Measurements from ENCODE around the gene SCAPER.

Gene SCAPER

GRCh38 chr15:76338486-76339304 is 566.4 kb downstream of the SCAPER start:
- no peak for DNase-seq (ENCODE audit: low read depth in 2 of 2)

DNA sequence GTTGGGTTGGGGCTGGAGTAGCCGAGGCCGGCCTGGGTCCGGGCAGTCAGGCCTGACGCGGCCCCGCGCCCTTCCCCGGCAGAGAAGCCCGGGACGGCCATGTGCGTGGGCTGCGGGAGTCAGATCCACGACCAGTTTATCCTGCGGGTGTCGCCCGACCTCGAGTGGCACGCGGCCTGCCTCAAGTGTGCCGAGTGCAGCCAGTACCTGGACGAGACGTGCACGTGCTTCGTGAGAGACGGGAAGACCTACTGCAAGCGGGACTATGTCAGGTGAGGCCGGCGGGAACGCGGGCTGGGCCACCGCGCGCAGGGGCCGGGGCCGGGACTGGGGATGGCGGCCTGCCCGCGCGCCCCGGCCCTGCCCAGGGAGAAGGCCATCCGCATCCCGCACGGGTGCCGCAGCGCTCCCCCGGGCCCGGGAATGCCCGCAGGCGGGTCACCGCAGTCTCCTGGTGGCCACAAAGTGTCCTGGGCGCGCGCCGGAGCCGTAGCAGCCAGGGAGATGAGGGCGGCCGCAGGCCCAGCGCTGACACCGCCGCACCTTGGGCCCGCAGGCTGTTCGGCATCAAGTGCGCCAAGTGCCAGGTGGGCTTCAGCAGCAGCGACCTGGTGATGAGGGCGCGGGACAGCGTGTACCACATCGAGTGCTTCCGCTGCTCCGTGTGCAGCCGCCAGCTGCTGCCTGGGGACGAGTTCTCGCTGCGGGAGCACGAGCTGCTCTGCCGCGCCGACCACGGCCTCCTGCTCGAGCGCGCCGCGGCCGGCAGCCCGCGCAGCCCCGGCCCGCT is 567.2 kb downstream of the SCAPER start:
- peak in 1 of 2 donors; percentile 19 for DNase-seq (ENCODE audit: low read depth in 2 of 2)

- peak in 1 of 2 donors; percentile 6 for DNase-seq (ENCODE audit: low read depth in 2 of 2)
These were observed 568.0 kb downstream of the SCAPER start for GRCh38 chr15:76337059-76337695.

DNA sequence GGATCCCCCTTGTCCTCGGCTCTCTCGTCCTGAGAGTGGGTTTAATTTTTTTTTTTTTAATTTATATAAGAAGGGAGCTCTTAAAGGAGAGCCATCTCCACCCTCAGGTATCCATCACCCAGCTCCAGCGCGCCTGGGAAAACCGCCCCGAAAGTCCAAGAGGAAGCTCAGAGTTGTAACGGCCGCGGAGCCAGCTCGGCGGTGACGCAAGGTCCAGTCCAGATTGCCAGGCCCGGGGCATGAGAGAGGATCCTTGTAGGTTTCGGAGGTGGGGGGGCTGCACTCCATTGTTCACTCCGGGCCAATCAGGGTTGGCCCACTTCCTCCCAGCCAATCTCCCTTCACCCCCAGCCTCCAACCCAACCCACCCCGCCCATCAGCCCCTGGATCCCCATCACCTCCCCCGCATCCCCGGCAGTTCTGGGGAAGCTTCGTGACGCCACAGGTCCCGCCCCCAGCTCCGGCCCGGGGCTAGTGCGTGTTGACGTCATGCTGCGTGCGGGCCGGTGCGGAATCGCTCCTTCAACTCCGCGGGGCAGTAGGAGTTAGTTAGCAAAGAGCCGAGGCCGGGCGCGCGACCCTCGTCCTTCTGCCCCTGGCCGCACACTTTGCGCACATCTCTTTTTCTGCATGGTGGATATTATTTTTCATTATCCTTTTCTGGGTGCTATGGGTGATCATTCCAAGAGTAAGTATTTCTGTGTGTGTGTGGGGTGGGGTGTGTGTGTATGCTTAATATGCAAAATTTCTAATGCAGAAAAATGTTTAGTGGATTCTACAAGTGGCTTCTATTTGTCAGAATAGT is 568.7 kb downstream of the SCAPER start, which contains the start of gene ISL2:
Gene ISL2 (plus strand): TSS at position 520 of the 805 bp plus-strand sequence. CDS start 111 bp downstream, at position 631.
- DNase-seq (ENCODE audit: low read depth in 2 of 2): peak in 1 of 2 donors; percentile 49

DNA sequence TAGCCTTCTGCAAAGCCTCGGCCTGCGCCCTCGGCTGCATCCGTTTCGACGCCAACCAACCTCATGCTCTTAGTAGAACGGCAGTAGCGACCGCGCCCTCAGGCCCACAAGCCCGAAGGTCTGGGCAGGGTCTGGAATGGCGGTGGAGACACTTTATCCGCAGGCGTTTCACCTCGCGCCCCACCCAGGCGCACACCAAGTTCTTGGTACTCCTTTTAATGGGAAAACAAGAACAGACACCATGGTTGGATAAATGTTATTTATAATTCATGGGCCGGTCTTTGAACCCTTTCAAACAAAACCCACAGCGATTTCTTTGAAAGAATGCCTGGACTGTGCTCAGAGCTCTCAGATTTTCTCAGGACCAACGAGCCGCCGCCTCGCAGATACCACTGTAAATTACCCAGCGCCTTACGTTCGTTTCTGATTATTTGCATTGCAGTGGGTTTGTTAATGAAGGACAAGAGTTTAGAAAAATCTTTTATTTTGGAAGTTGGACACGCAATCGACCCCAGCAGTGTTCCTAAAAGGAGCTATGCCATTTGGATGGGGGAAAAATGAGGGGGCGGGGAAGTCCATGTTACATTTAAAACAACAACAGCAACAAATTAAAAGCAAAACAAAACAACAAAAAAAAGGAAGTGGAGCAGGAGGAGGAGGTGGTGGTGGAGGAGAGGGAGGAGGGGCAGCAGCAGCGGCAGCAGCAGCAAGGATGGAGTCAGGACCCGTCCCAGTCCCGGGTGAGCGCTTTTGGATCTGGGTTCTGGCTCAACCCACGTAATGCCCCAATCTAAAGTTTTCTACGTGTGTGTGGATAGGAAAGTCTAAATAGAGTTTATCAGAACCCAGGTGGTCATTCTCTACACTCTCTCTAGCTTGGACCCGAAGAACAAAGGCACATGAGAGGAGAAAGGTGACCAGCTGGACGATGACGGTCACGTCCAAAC is 569.6 kb downstream of the SCAPER start:
- no peak for DNase-seq (ENCODE audit: low read depth in 2 of 2)

- DNase-seq (ENCODE audit: low read depth in 2 of 2): no peak
These were observed 570.5 kb downstream of the SCAPER start for GRCh38 chr15:76334438-76335306.

DNA sequence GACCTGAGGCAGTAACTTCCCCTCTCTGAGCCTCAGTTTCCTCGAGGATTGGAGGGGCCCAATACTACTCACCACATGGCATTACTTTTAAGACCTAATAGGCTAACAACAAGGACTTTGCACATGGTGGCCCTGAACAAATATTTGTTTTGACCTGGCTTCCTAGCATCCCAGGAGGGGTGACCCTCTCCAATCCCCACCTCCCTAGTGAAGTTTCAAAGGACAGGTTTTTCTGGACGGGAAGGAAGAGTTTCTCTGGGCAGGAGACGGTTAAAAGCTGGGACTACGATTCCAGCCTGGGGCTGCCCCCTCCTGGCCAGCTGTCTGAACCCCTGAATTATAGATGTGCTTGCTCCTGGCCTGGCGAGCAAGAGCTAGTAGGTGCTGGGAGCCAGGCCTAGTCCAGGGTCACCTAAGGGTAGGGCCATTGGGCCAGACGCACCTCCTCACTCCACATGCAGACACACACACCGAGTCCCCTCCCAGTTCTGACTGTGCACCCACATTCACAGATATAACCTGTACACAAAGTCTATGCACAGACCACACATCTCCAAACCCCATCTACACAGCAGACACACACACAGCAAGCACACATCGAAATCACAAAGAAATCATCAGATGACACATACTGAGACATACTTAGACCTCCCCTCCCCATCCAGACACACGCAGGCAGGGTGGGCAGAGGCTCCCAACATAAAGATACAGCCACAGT is 571.3 kb downstream of the SCAPER start:
- no peak for DNase-seq (ENCODE audit: low read depth in 2 of 2)

- DNase-seq (ENCODE audit: low read depth in 2 of 2): no peak
These were observed 571.8 kb downstream of the SCAPER start for GRCh38 chr15:76333309-76333708.

DNA sequence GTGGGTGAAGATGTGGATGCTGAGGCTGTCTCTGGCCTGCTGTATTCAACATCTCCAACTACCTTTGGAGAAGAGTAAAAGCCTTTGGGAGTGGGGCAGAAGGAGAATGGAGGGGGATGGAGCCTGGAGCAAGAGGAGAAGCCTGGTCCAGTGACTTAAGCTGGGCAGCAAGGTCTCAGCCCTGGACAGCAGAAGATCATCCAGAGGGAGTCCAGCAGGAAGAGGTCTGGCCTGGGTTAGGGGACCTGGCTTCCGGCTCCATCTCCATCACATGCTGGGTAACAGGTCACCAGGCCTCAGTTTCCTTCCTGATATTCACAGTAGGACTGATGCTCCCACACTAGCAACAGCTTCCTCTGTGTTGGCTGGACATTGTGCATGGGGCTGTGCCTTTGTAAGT is 572.3 kb downstream of the SCAPER start:
- no peak for DNase-seq (ENCODE audit: low read depth in 2 of 2)

GRCh38 chr15:76330080-76330680 is 575.0 kb downstream of the SCAPER start:
- DNase-seq (ENCODE audit: low read depth in 2 of 2): no peak

- no peak for DNase-seq (ENCODE audit: low read depth in 2 of 2)
These were observed 576.2 kb downstream of the SCAPER start for GRCh38 chr15:76328958-76329357.

- DNase-seq (ENCODE audit: low read depth in 2 of 2): no peak
These were observed 576.9 kb downstream of the SCAPER start for GRCh38 chr15:76328106-76328696.

GRCh38 chr15:76327191-76328105 is 577.7 kb downstream of the SCAPER start:
- DNase-seq (ENCODE audit: low read depth in 2 of 2): no peak

DNA sequence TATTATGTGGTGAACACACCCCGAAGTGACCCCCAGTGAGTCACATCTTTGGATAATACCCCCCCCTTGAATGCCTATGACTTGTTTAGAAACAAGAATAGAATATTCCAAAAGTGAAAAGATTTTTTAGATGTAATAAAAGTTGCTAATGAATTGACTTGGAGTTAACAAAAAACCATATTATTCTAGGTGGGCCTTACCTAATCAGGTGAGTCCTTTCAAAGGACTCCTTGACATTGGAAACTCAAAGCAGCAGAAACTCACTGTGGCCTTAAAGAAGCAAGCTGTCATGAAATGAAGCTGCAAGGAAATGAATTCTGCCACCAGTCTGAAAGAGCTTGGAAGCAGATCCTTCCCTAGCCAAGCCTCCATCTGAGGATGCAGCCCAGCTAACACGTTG is 579.4 kb downstream of the SCAPER start:
- no peak for DNase-seq (ENCODE audit: low read depth in 2 of 2)

DNA sequence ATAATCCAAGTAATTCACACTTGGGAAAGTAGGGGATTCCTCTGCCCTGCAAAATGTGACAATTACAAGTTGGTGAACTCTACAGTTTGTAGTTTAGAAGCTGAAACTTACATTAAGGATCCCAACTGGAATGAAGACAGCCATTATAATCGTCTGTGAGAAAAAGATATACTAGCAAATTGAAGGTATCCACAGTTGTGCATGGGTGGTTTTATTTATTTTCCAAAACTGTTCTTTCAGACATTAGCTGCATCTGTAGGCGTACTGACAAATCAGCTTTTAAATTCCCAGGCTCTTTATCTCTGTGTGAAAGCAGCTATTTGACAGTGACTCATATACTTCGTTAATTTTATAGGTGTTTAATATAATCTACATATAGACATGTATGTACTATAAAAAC is 581.1 kb downstream of the SCAPER start:
- DNase-seq (ENCODE audit: low read depth in 2 of 2): no peak

GRCh38 chr15:76321602-76322001 is 583.5 kb downstream of the SCAPER start:
- DNase-seq (ENCODE audit: low read depth in 2 of 2): no peak

DNA sequence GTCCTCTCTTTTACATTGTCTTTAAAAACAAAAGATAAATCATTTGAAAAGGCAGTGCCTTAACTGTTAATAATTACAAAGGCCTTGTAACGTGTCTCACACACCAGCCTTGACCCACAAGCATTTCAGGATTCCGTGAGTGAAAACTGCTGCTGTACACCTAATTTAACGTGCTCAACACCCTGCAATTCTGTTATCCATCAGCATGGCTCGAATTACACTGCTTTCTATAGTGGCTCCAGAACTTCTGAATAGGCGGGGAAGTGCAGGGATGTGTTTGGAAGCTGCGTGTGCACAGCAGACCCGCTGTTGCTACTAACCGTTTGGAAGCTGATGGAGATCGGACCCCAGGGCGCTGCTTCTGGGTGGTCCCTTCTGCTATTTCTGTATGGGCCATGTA is 584.0 kb downstream of the SCAPER start:
- no peak for DNase-seq (ENCODE audit: low read depth in 2 of 2)

Measured in stimulated activated CD4-positive, alpha-beta T cell treated with anti-CD3 and anti-CD28 coated beads, Interleukin-1b, Interleukin-23, amount 100 ng/mL, for 4 hours (primary cell).